HT-29 (cell line): ENCODE measurements around the gene CHAT. TPM values are rescaled to one million over a fixed set of nuclear protein-coding genes. Genes with fewer than 3 reads are reported as not detected.

Experiments used
- DNase-seq: peaks from one replicate; pipeline ENCODE4 v3.0.0-alpha.2; 2015; ENCODE audit warnings: low spot score
- total RNA-seq: library from RNA; depleted of rRNA; stranded (reverse); fragments of >200 nt; shearing (Covaris generic); gene quantifications from 2 replicates; pipeline ENCODE4 v1.2.3, GENCODE V29; 2014; rRNA removed

CHAT gene
- total RNA-seq: not detected in 2 replicates

GRCh38 chr10:49613882-49614241 is at the start of gene CHAT:
TSS of gene CHAT (plus strand) at chr10:49614037. CDS start at chr10:49614190, 153 bp downstream.
- no peak for DNase-seq

DNA sequence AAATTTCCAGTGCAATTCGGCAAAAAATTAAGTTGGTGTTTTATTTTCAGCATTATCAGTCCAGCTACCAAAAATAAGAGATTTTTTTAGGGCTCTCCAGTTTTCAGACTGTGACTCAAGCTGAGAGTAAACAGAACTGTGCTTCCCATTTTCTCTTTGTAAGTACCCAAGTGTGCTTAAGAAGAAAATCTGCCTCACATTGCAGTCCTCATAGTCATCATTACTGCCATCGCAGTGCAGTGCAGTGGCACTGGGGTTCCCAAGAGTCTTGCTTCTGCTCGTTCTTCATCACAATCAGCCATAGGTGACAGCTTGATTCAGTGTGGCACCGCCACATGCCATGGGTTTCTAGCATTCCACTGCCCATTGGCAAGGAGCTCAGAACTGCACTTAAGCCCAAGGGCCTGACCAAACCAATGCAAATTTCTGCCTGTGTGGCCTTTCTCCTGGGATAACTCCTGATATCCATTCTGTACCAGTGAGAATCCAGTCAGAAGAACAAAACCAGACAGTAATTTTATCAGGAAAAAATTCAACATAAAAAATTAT is 49.3 kb upstream of the CHAT start:
- DNase-seq: no peak

GRCh38 chr10:49567810-49568209 is 46.0 kb upstream of the CHAT start:
- DNase-seq: no peak

GRCh38 chr10:49568235-49568634 is 45.6 kb upstream of the CHAT start:
- DNase-seq: no peak

GRCh38 chr10:49569031-49569631 is 44.7 kb upstream of the CHAT start:
- no peak for DNase-seq

GRCh38 chr10:49571388-49571787 is 42.4 kb upstream of the CHAT start:
- no peak for DNase-seq

DNA sequence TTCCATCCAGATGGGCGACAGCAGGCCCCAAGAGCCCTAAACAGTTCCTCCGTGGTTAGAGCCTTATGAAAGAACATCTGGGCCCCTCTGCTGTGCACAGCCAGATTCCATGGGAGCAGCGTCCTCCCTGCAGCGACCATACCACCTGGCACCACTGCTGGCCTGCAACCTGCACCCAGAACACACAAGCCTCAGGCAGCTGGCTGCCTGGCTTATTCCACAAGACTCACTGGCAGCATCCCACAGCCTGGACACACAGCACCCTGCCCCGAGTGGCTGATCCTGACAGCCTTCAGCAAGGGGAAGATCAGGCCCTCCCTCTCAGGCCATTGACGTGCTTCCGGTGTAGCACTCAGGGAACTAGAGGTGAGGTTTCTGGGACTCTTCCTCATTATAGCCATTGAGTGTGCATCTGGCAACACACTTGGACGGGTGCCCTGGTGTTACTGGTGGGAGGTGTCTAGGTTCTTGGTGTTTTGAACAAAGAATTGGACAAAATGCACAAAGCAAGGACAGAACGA is 41.2 kb upstream of the CHAT start:
- DNase-seq: no peak

GRCh38 chr10:49575489-49576072 is 38.3 kb upstream of the CHAT start:
- DNase-seq: no peak

- no peak for DNase-seq
These were observed 36.5 kb upstream of the CHAT start for GRCh38 chr10:49577182-49577925.

DNA sequence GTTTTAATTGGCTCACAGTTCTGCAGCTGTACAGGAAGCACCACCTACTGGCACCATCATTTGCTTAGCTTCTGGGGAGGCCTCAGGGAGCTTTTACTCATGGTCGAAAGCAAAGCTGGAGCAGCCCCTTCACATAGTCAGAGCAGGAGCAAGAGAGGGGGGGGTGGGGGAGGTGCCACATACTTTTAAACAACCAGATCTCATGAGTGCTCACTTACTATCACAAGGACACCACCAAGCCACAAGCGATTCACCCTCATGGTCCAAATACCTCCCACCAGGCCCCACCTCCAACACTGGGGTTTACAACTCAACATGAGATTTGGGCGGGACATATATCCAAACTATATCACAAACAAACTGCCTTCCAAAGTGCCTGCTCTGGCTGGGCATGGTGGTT is 35.4 kb upstream of the CHAT start:
- DNase-seq: no peak

- no peak for DNase-seq
These were observed 34.2 kb upstream of the CHAT start for GRCh38 chr10:49579621-49580020.

- DNase-seq: no peak
These were observed 28.4 kb upstream of the CHAT start for GRCh38 chr10:49585387-49585786.

GRCh38 chr10:49587981-49588380 is 25.9 kb upstream of the CHAT start:
- DNase-seq: no peak

DNA sequence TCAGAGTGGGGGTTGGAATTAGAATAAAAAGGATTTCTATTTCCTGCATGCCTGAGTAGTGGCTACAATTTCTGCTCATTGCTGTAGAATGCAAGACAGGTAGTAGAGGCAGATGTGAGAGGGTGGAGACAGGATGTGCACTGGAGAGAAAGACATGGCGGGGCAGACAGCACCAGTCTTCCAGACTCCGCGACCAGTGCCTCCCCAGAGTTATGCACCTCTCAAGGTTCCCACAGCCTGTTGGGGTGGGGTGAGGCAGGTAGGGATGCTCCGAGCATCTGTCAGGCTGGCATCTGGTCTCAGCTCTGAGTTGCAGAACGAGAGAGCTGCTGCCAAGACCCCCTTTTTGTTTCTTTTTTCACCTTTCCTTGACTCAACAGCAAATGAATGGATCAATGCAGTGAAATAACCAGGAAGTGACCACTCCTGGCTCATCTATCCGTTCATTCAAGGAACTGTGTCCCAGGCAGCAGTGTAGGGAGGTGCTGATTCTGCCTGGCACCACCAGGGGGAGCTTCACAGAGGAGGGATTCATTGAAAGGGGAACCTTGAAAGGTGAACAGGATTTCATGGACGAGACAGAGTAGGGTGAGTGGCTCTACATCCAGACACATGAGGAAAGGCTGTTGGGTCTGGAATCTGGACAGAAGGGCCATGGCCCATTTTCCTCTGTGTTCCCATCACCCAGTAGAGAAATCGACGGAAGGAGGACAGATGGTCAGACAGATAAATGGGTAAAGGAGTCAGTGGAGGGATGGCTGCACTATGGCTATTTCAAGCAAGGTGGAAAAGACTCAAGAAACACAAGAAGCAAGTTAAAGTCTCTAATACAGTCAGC is 20.9 kb upstream of the CHAT start:
- DNase-seq: peak; percentile 82

DNA sequence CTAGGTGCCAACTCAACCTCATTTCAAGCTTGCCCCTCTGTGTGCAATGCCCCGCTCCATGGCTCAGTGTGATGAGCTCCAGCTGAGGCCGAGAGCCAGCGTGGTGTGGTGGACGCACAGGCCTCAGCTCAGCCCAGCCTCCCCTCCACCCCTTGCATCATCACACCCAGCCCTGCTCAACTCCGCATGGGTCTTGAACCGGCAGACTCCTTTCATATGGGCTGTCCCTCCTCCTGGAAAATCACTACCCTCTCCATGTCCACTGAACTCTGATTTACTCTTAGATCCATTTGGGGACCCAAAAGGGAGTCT is 20.3 kb upstream of the CHAT start:
- no peak for DNase-seq

- no peak for DNase-seq
These were observed 19.8 kb upstream of the CHAT start for GRCh38 chr10:49593998-49594397.

GRCh38 chr10:49594594-49594993 is 19.2 kb upstream of the CHAT start:
- peak; percentile 83 for DNase-seq

- DNase-seq: no peak
These were observed 18.7 kb upstream of the CHAT start for GRCh38 chr10:49595003-49595712.

DNA sequence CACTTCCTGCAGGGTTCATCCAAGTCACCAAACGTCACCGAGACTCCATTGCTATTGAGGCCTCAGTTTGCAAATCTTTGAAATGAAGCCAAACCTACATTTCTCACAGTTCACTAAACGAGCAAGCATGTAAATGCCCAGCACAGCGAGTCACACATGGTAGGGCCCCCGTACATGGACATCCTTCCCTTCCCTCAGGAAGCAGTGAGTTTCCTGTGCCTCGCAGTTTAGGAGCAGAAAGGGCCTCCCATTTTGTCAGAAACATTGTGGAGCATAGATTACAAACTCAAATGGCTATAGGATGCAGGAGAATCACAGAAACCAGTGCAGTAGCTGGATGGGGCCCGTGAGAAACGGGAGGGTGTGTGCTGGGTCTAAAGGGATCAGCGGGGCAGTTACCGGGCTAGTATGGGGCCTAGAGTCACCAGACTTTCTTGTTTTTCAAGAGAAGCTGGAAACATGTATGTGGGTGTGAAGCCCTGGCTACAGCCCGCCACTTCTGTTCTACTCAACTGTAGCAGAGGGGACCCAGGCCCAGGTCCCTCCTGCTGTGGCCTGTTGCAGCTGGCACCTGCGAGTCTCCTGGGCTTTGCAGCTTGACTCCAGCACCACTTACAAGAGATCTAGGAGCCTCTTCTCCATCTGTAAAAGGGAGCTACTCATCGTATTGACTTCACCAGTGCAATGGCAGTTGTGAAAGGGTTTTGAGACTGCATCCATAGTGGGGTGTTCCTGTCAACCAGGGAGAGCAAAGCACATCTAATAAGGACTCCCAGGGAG is 17.9 kb upstream of the CHAT start:
- no peak for DNase-seq

DNA sequence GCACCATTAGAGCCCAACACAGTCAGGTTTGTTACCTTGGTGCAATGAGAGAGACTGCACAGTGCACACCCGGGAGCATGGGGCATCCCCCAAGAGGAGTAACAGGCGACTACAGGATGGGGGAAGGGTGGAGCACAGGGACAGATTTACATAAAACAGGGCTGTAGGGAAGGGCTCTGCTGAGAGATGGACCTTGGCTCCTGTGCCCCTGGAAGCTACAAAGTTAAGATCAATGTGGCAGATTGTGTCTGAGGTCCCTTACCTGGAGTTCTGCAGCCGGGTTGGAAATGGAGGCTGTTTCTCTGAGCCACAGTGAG is 17.4 kb upstream of the CHAT start:
- no peak for DNase-seq

DNA sequence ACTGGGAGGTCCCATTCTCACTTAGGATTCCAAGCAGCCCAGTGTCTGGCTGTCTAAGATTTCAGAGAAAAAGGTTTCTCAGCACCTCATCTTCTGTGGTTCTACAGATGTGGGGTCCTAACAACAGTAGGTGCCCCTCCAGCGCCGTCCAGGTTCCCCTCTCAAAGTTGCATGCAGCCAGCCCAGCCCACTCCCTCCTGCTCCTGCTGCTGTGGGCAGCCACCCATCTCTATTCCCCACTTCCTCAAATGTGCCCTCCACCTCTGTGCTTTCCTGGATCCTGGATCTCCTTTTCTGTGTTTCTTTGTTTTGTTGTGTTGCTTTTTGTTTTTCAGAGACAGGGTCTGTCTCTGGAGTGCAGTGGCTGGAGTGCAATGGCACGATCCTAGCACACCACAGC is 17.0 kb upstream of the CHAT start:
- DNase-seq: no peak
